KMS-11 (cell line): ENCODE results near the gene ZNF212.
"Not testable (repeated sequence)": the region's sequence is repeated elsewhere in the genome, so short reads cannot be mapped to it uniquely, and the experiment has no call there.

Experiments
- H2AFZ ChIP-seq: fragments of 200-600 bp; sonication (generic); 2 replicates; pipeline ENCODE4 v1.6.1; 2016; ENCODE audit warnings: antibody characterized with exemption, mixed run types, low read depth
- H3K27ac ChIP-seq: fragments of 200-600 bp; sonication (generic); 2 replicates; pipeline ENCODE4 v1.6.1; 2016; ENCODE audit warnings: mild to moderate bottlenecking, mixed run types
- H3K27me3 ChIP-seq: fragments of 200-600 bp; sonication (generic); 2 replicates; pipeline ENCODE4 v1.6.1; 2017; ENCODE audit warnings: mild to moderate bottlenecking, low read depth, mixed run types, moderate library complexity; ENCODE audit not compliant: insufficient read depth
- H3K36me3 ChIP-seq: fragments of 200-600 bp; sonication (generic); 2 replicates; pipeline ENCODE4 v1.6.1; 2017; ENCODE audit warnings: mild to moderate bottlenecking, mixed run types; ENCODE audit not compliant: insufficient read depth
- H3K4me1 ChIP-seq: fragments of 200-600 bp; sonication (generic); 2 replicates; pipeline ENCODE4 v1.6.1; 2016; ENCODE audit warnings: mild to moderate bottlenecking, low read depth, mixed run types; ENCODE audit not compliant: poor library complexity, severe bottlenecking
- H3K4me2 ChIP-seq: fragments of 200-600 bp; sonication (generic); 2 replicates; pipeline ENCODE4 v1.7.0; 2016; ENCODE audit warnings: mild to moderate bottlenecking, mixed run types
- H3K4me3 ChIP-seq: fragments of 200-600 bp; sonication (generic); IDR thresholded peaks from 2 replicates; pipeline ENCODE4 v1.6.1; 2017; ENCODE audit warnings: low read depth, low read length, mixed read lengths; ENCODE audit not compliant: insufficient read depth
- H3K79me2 ChIP-seq: fragments of 200-600 bp; sonication (generic); 2 replicates; pipeline ENCODE4 v1.6.1; 2016; ENCODE audit warnings: low read depth, mixed run types; ENCODE audit not compliant: insufficient read depth
- H3K9ac ChIP-seq: fragments of 200-600 bp; sonication (generic); 2 replicates; pipeline ENCODE4 v1.6.1; 2016; ENCODE audit warnings: mild to moderate bottlenecking, mixed run types
- H4K20me1 ChIP-seq: fragments of 200-600 bp; sonication (generic); 2 replicates; pipeline ENCODE4 v1.6.1; 2016; ENCODE audit warnings: mild to moderate bottlenecking, mixed run types; ENCODE audit not compliant: insufficient read depth
- TF ChIP-seq, protein P1 (sequence below): fragments of 200-600 bp; sonication (generic); conservative IDR thresholded peaks from 2 replicates; pipeline ENCODE4 v1.6.1; 2017; ENCODE audit warnings: low read depth, mild to moderate bottlenecking, antibody characterized with exemption, low read length, moderate library complexity, mixed read lengths

ZNF212 gene

DNA sequence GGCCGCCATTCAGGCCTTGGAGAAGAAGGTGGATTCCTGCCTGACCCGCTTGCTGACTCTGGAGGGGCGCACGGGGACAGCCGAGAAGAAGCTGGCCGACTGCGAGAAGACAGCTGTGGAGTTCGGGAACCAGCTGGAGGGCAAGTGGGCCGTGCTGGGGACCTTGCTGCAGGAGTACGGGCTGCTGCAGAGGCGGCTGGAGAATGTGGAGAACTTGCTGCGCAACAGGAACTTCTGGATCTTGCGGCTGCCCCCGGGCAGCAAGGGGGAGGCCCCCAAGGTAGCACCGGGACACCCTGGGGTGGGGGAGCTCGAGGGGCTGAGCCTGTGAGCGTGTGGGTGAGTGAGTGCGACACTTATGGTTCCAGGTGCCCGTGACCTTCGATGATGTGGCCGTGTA is 27.0 kb downstream of the ZNF212 start:
- no peak overlapping the region for H3K4me3 ChIP-seq
- H3K4me1 ChIP-seq, result peaks cover 12% of the 10 kb centered on the region
- H3K9ac ChIP-seq, result no peak overlapping the region
- H3K4me2 ChIP-seq, result no peak overlapping the region
- H3K27me3 ChIP-seq, result no peaks in the 10 kb centered on the region
- no peak overlapping the region for H3K27ac ChIP-seq
- no peak overlapping the region for H2AFZ ChIP-seq
- TF ChIP-seq, protein P1, sequence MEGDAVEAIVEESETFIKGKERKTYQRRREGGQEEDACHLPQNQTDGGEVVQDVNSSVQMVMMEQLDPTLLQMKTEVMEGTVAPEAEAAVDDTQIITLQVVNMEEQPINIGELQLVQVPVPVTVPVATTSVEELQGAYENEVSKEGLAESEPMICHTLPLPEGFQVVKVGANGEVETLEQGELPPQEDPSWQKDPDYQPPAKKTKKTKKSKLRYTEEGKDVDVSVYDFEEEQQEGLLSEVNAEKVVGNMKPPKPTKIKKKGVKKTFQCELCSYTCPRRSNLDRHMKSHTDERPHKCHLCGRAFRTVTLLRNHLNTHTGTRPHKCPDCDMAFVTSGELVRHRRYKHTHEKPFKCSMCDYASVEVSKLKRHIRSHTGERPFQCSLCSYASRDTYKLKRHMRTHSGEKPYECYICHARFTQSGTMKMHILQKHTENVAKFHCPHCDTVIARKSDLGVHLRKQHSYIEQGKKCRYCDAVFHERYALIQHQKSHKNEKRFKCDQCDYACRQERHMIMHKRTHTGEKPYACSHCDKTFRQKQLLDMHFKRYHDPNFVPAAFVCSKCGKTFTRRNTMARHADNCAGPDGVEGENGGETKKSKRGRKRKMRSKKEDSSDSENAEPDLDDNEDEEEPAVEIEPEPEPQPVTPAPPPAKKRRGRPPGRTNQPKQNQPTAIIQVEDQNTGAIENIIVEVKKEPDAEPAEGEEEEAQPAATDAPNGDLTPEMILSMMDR, result no peak
- H4K20me1 ChIP-seq, result no peaks in the 10 kb centered on the region
- H3K36me3 ChIP-seq, result no peaks in the 10 kb centered on the region
- H3K79me2 ChIP-seq, result peaks cover 11% of the 10 kb centered on the region

DNA sequence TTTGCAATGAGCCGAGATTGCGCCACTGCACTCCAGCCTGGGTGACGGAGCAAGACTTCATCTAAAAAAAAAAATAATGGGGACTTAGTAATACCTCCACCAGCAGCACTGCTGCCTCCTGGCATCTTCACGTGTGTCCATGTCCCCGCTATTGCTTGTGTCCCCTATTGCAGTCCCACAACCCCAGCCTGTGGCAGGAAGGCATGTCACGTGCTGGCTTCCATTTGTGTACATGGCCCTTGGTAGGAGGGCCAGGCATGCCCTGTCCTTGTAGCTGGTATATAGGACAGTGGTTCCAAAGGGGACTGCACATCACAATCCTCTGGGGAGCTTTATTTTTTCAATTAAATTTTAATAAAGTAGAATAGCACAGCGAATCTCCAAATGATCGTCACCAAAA is 28.3 kb downstream of the ZNF212 start:
- Histone ChIP-seq H3K9ac (no peak overlapping the region), H4K20me1 (no peaks in the 10 kb centered on the region), H3K27ac (no peak overlapping the region), H3K4me3 (no peak overlapping the region), H3K27me3 (no peaks in the 10 kb centered on the region), H2AFZ (no peak overlapping the region), H3K4me1 (peaks cover 7% of the 10 kb centered on the region), H3K4me2 (no peak overlapping the region), H3K36me3 (no peaks in the 10 kb centered on the region), H3K79me2 (peaks cover 11% of the 10 kb centered on the region)
- TF ChIP-seq, protein P1, result no peak

DNA sequence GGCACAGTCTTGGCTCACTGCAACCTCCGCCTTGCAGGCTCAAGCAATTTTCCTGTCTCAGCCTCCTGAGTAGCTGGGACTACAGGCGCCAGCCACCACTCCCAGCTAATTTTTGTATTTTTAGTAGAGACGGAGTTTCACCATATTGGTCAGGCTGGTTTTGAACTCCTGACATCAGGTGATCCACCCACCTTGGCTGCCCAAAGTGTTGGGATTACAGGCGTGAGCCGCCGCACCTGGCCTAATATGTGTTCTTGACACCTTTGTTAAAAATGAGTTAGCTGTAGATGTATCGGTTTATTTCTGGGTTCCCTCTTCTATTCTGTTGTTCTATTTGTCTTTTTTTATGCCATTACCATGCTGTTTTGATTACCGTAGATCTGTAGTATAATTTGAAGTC is 35.0 kb downstream of the ZNF212 start:
- not testable (repeated sequence) for H3K27me3 ChIP-seq, H3K79me2 ChIP-seq, H3K4me3 ChIP-seq, H3K36me3 ChIP-seq, H2AFZ ChIP-seq, H3K9ac ChIP-seq, H3K4me1 ChIP-seq, H3K4me2 ChIP-seq, H4K20me1 ChIP-seq, H3K27ac ChIP-seq

DNA sequence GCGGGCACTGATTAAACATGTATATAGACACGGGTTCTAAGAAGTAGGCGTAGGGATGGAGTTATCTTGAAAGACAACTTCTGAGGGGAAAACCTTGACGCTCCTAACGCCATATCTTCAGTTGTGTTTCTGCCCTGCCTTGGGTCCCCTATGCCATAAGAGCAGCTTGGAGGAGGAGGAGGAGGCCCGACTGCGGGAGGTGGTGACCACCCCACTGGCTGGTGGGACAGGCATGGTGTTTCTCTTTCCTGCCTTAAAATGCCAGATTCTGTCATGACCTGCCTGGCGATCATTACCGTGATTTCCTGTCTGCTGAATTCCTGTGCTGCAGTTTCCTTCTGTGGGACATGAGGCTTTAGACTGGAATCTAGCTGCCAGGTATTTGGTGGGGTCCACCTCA is 38.4 kb downstream of the ZNF212 start:
- H3K79me2 ChIP-seq, result no peaks in the 10 kb centered on the region
- TF ChIP-seq, protein P1, result no peak
- H3K4me1 ChIP-seq, result no peaks in the 10 kb centered on the region
- H3K27me3 ChIP-seq, result no peaks in the 10 kb centered on the region
- no peak overlapping the region for H3K9ac ChIP-seq
- H3K4me3 ChIP-seq, result no peak overlapping the region
- H2AFZ ChIP-seq, result no peak overlapping the region
- no peaks in the 10 kb centered on the region; the same call in 1 of the 2 replicates for H3K36me3 ChIP-seq
- no peaks in the 10 kb centered on the region for H4K20me1 ChIP-seq
- H3K4me2 ChIP-seq, result no peak overlapping the region
- H3K27ac ChIP-seq, result no peak overlapping the region

DNA sequence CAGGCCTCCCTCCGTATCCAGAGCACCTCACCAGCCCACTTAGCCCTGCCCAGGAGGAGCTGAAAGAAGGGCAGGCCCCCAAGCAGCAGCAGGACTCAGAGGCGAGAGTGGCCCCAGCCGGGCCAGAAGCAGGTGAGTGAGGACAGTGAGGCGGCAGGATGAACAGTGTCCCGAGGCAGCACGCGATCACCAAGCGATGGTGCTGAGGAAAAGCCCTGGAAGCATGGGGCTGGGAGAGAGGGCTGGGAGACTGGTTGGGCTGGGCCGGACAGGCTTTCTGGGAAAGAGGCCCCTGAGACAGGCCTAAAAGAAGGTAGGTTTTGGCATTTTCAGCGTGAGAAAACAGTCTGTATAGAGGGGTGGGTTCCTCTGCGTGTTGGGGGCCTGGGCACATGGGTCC is 38.9 kb downstream of the ZNF212 start:
- no peak overlapping the region for H3K4me2 ChIP-seq
- H3K4me1 ChIP-seq, result peaks cover 2% of the 10 kb centered on the region
- H3K79me2 ChIP-seq, result no peaks in the 10 kb centered on the region
- H2AFZ ChIP-seq, result no peak overlapping the region
- H3K9ac ChIP-seq, result no peak overlapping the region
- no peak overlapping the region for H3K27ac ChIP-seq
- TF ChIP-seq, protein P1, result no peak
- no peaks in the 10 kb centered on the region; the same call in 1 of the 2 replicates for H3K36me3 ChIP-seq
- no peaks in the 10 kb centered on the region for H4K20me1 ChIP-seq
- no peak overlapping the region for H3K4me3 ChIP-seq
- H3K27me3 ChIP-seq, result no peaks in the 10 kb centered on the region
